ENCODE data around the gene PLAAT4.
A peak's percentile ranks its signal among the peaks of the same experiment; 100 is the strongest.
"Not testable (repeated sequence)": the region's sequence is repeated elsewhere in the genome, so short reads cannot be mapped to it uniquely, and the experiment has no call there.

Gene PLAAT4

GRCh38 chr11:63532799-63533475 is 3.7 kb upstream of the PLAAT4 start:
- H3K4me3 ChIP-seq (ENCODE audit: low read depth, low read length): no peak overlapping the region
- TF ChIP-seq, protein P1, sequence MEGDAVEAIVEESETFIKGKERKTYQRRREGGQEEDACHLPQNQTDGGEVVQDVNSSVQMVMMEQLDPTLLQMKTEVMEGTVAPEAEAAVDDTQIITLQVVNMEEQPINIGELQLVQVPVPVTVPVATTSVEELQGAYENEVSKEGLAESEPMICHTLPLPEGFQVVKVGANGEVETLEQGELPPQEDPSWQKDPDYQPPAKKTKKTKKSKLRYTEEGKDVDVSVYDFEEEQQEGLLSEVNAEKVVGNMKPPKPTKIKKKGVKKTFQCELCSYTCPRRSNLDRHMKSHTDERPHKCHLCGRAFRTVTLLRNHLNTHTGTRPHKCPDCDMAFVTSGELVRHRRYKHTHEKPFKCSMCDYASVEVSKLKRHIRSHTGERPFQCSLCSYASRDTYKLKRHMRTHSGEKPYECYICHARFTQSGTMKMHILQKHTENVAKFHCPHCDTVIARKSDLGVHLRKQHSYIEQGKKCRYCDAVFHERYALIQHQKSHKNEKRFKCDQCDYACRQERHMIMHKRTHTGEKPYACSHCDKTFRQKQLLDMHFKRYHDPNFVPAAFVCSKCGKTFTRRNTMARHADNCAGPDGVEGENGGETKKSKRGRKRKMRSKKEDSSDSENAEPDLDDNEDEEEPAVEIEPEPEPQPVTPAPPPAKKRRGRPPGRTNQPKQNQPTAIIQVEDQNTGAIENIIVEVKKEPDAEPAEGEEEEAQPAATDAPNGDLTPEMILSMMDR (IDR thresholded peaks at IDR 0.05; ENCODE audit: low read depth, low read length): no peak

DNA sequence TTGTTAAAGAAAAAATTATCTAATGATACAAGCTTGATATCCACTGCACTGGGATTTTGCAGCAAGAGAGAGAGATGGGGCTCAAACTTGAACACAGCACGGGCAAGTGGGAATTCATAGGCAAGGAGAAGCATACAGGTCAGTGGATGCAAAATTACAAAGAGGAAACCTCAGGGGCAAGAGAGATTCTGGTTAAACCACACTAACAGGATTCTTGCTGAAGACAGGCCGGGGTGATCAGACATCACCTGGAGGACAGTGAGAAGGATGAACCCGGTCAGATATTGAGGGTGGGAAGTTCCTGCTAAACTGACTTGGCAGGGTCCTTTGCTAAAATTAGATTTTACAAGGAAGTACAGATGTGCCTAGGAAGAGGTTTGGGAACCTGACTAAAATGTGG is 2.5 kb upstream of the PLAAT4 start:
- TF ChIP-seq, protein P1 (IDR thresholded peaks at IDR 0.05; ENCODE audit: low read depth, low read length): no peak
- H3K4me3 ChIP-seq (ENCODE audit: low read depth, low read length): no peak overlapping the region

DNA sequence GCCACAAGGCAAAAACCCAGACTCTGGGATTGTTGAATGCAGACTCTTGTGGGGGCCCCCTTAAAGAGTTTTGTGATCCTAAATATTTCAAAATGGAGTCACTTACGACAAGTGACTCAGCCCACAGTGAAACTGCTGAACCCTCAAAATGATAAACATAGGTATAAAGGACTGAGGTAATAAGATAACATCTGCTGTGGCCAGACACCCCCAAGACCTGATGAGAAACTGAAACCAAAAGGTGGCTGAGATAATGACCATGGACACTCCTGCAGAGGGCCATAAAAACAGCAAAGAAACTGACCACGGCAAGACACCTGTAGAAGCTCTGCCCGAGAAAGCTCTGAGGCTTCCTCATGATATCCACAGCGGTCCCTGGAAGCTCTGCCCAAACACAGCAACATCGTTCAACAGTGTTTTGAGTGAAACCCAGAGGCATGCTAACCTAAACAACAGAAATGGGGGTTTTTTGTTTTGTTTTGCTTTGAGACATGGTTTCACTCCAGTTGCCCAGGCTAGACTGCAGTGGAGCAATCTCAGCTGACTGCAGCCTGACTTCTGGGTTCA is 1.6 kb upstream of the PLAAT4 start:
- TF ChIP-seq, protein P1 (IDR thresholded peaks at IDR 0.05; ENCODE audit: low read depth, low read length): no peak
- H3K4me3 ChIP-seq (ENCODE audit: low read depth, low read length): no peak overlapping the region

DNA sequence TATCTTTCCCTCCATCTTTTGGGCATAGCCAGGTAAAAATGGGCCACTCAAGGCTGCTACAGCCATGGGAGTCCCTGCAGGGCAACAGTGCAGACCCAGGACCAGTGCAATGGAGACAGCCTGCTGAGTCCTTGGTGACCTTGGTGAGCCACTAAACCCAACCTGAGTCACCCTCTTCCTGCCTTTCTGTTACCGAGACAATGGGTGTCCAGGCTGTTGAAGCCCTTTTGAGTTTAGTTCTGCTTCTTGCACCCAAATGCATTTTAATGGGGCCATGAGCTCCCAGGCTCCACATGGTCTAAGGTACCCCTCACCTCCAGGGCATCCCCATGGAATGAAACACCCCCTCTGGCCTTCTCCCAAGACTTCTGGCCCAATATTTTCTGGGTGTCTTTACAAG is 874 bp upstream of the PLAAT4 start:
- TF ChIP-seq, protein P1 (IDR thresholded peaks at IDR 0.05; ENCODE audit: low read depth, low read length): no peak
- H3K4me3 ChIP-seq (ENCODE audit: low read depth, low read length): no peak overlapping the region

DNA sequence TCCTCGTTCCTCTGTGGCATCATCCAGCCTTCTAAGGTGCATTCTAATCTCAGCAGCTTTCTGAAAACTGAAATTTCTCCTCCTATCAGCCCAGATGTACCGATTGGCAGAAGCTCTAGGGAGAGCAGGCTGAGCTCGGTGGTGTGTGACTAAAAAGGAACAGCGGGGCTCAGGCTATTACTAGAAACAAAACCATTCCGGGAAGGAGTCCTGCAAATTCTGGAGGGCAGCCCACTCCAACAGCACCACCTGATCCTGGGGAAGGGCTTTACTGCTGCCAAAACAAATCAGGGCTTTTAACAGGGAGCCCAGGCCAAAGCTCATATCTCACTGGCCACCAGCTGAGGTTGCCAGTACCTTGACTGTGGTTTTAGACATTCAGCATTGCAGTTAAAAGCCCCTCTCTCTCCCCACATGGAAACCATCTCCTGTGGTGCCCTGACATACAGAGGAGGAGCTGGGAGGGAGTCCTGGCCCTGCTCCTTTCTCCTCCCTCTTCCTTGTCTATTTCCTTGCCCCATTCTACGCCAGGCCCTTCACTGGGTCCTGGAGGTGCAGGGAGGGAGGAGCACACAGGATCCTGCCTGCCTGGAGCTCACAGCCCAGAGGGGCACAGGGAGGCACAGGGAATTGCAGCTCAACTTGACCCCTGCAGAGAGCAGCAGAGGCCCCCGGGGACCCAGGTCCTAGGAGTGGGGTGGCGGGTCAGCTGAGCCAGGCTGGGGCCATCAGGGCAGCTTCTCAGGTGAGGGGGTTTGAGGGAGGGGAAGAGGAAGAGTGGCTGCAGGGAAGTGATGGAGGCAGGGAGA is 889 bp downstream of the PLAAT4 start:
- peak overlapping the region; percentile 46 for H3K4me3 ChIP-seq (ENCODE audit: low read depth, low read length)
- TF ChIP-seq, protein P1 (IDR thresholded peaks at IDR 0.05; ENCODE audit: low read depth, low read length): no peak

DNA sequence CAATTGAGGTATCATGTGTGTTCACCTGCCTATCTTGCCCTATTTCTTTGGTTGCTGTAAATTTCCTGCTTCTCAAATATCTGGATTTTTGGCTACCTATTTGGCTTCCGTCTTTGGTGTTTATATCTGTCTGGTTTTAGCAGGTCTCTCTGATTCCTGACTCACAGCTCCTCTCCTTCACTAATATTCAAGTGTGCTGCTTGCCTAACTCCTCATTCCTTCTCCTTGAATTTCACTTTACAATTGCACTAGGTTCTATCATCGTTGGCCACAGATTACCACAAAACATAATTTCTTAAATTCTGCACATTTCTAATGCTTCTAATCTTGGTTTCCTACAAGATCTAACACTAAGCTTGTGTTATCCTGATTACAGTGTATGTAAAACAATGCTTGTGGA is 5.9 kb downstream of the PLAAT4 start:
- H3K4me3 ChIP-seq (ENCODE audit: low read depth, low read length): not testable (repeated sequence)

GRCh38 chr11:63543711-63544110 is 7.1 kb downstream of the PLAAT4 start:
- TF ChIP-seq, protein P1 (IDR thresholded peaks at IDR 0.05; ENCODE audit: low read depth, low read length): no peak
- no peak overlapping the region for H3K4me3 ChIP-seq (ENCODE audit: low read depth, low read length)

Data from WI38 (cell line).